GM18526 (cell line): ENCODE data around the gene EPHB1.

ENCODE experiments used
- POLR2A ChIP-seq: IDR thresholded peaks from 3 replicates; pipeline ENCODE4 v1.6.1; 2011; ENCODE audit not compliant: insufficient read length; ENCODE audit errors: extremely low read depth

Gene EPHB1

GRCh38 chr3:134939978-134940377 lies 144.9 kb downstream of the EPHB1 start:
- no peak for TF ChIP-seq POLR2A

- no peak for TF ChIP-seq POLR2A
Observed at GRCh38 chr3:134941820-134942219, 146.8 kb downstream of the EPHB1 start.

GRCh38 chr3:134944429-134944828 lies 149.4 kb downstream of the EPHB1 start:
- TF ChIP-seq POLR2A, result no peak

- no peak for TF ChIP-seq POLR2A
Observed at GRCh38 chr3:134949150-134949549, 154.1 kb downstream of the EPHB1 start.

- TF ChIP-seq POLR2A, result no peak
Observed at GRCh38 chr3:134952371-134952770, 157.3 kb downstream of the EPHB1 start.

- TF ChIP-seq POLR2A, result no peak
Observed at GRCh38 chr3:134955874-134956273, 160.8 kb downstream of the EPHB1 start.

- no peak for TF ChIP-seq POLR2A
Observed at GRCh38 chr3:134956395-134956794, 161.3 kb downstream of the EPHB1 start.

- no peak for TF ChIP-seq POLR2A
Observed at GRCh38 chr3:134956844-134957243, 161.8 kb downstream of the EPHB1 start.

- no peak for TF ChIP-seq POLR2A
Observed at GRCh38 chr3:134959516-134959915, 164.5 kb downstream of the EPHB1 start.

GRCh38 chr3:134964226-134964625 lies 169.2 kb downstream of the EPHB1 start:
- TF ChIP-seq POLR2A, result no peak

GRCh38 chr3:134965865-134966481 lies 170.9 kb downstream of the EPHB1 start:
- no peak for TF ChIP-seq POLR2A

- no peak for TF ChIP-seq POLR2A
Observed at GRCh38 chr3:134970895-134971294, 175.8 kb downstream of the EPHB1 start.

GRCh38 chr3:134971306-134971705 lies 176.2 kb downstream of the EPHB1 start:
- no peak for TF ChIP-seq POLR2A

GRCh38 chr3:134972836-134973455 lies 177.9 kb downstream of the EPHB1 start:
- no peak for TF ChIP-seq POLR2A

- TF ChIP-seq POLR2A, result no peak
Observed at GRCh38 chr3:134974624-134975023, 179.6 kb downstream of the EPHB1 start.

GRCh38 chr3:134976948-134977347 lies 181.9 kb downstream of the EPHB1 start:
- no peak for TF ChIP-seq POLR2A

- TF ChIP-seq POLR2A, result no peak
Observed at GRCh38 chr3:134978658-134979057, 183.6 kb downstream of the EPHB1 start.
